ENCODE measurements around the gene FOXD1.

- TF ChIP-seq POLR2A (IDR thresholded peaks at IDR 0.05; ENCODE audit: low read depth, low read length) (no peak), POLR2AphosphoS5 (IDR thresholded peaks at IDR 0.05; ENCODE audit: low read depth, low read length) (no peak)
Observed at GRCh38 chr5:73422164-73422563, 26.4 kb downstream of the FOXD1 start.
